ENCODE measurements around the gene DRAP1. TPM values are rescaled to one million over a fixed set of nuclear protein-coding genes. Genes with fewer than 3 reads are reported as not detected.

Gene DRAP1
- total RNA-seq, 1 experiment from 2014 or later, result 105 TPM

DNA sequence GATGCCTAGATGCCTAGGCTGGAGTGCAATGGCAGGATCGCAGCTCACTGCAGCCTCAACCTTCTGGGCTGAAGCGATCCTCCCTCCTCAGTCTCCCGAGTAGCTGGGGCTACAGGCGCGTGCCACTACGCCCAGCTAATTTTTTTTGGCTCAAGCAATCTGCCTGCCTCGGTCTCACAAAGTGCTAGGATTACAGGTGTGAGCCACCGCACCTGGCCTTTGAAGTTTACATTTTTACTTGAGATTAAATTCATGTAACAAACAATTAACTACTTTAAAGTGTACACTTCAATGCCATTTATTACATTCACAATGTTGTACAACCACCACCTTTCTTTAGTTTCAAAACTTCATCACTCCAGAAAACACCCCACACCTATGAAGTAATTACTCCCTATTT lies 15.5 kb upstream of the DRAP1 start:
- no peak overlapping the region for H3T11ph ChIP-seq (ENCODE audit: low read length)
- no peak overlapping the region for H2AK5ac ChIP-seq (ENCODE audit: insufficient read length, low read length)
- H4K5ac ChIP-seq (ENCODE audit: insufficient read length, low read depth, low read length), result no peak overlapping the region
- no peak overlapping the region for H2AFZ ChIP-seq (ENCODE audit: low read length)
- no peak overlapping the region for H3K18ac ChIP-seq (ENCODE audit: insufficient read length, low read depth, low read length)
- no peak for DNase-seq
- no peaks in the 10 kb centered on the region for H4K20me1 ChIP-seq (ENCODE audit: control insufficient read depth, insufficient read depth, insufficient read length)
- H3K9me3 ChIP-seq (ENCODE audit: control insufficient read depth, low read depth, low read length), result no peaks in the 10 kb centered on the region
- peaks cover 13 to 17% of the 10 kb centered on the region in 2 experiments for H3K4me1 Mint-ChIP-seq
- no peaks in the 10 kb centered on the region for H3K36me3 Mint-ChIP-seq (ENCODE audit: insufficient read depth in 1 of 3, low read depth in 3 of 3)
- no peak overlapping the region for H3K4me3 Mint-ChIP-seq
- no peak overlapping the region for H3K14ac ChIP-seq (ENCODE audit: insufficient read depth, low read length)
- no peak overlapping the region for H3K23ac ChIP-seq (ENCODE audit: insufficient read length, low read depth, low read length)
- H3K9ac ChIP-seq (ENCODE audit: extremely low read depth, insufficient read length, low read length), result no peak overlapping the region
- H3K79me2 ChIP-seq (ENCODE audit: insufficient read depth, low read length), result no peaks in the 10 kb centered on the region
- no peak overlapping the region for H2BK12ac ChIP-seq (ENCODE audit: insufficient read length, low read depth, low read length)
- no peak overlapping the region for H3K56ac ChIP-seq (ENCODE audit: insufficient read length, low read depth, low read length)
- H3K4ac ChIP-seq (ENCODE audit: low read depth, low read length), result no peak overlapping the region
- H2BK15ac ChIP-seq (ENCODE audit: low read depth, low read length), result no peak overlapping the region
- H3K9me3 Mint-ChIP-seq, result no peaks in the 10 kb centered on the region; a peak in 1 of 5 replicates
- H3K27me3 Mint-ChIP-seq (ENCODE audit: low read depth), result peaks cover 87% of the 10 kb centered on the region
- no peak overlapping the region for H4K8ac ChIP-seq (replicated peaks; ENCODE audit: insufficient read length, low read depth, low read length)
- no peak overlapping the region for H2BK120ac ChIP-seq (ENCODE audit: low read depth, low read length, poor library complexity, severe bottlenecking)
- no peak overlapping the region for H2BK20ac ChIP-seq (ENCODE audit: low read depth, low read length, poor library complexity, severe bottlenecking)
- no peak overlapping the region for H3K27ac Mint-ChIP-seq
- no peak overlapping the region for H2BK5ac ChIP-seq (ENCODE audit: insufficient read length, low read length)
- peaks cover 9% of the 10 kb centered on the region for H3K23me2 ChIP-seq (ENCODE audit: insufficient read length, low read depth, low read length, poor library complexity, severe bottlenecking)
- H3K27ac ChIP-seq (ENCODE audit: insufficient read length, low read depth, low read length), result no peak overlapping the region
- TF ChIP-seq, protein P1, sequence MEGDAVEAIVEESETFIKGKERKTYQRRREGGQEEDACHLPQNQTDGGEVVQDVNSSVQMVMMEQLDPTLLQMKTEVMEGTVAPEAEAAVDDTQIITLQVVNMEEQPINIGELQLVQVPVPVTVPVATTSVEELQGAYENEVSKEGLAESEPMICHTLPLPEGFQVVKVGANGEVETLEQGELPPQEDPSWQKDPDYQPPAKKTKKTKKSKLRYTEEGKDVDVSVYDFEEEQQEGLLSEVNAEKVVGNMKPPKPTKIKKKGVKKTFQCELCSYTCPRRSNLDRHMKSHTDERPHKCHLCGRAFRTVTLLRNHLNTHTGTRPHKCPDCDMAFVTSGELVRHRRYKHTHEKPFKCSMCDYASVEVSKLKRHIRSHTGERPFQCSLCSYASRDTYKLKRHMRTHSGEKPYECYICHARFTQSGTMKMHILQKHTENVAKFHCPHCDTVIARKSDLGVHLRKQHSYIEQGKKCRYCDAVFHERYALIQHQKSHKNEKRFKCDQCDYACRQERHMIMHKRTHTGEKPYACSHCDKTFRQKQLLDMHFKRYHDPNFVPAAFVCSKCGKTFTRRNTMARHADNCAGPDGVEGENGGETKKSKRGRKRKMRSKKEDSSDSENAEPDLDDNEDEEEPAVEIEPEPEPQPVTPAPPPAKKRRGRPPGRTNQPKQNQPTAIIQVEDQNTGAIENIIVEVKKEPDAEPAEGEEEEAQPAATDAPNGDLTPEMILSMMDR (conservative IDR thresholded peaks at IDR 0.05), result no peak
- peaks cover 15% of the 10 kb centered on the region; the same call in 1 of the 2 replicates for H3K27me3 ChIP-seq (ENCODE audit: insufficient read depth, low read length)
- H3K4me1 ChIP-seq (ENCODE audit: insufficient read depth, low read length), result no peaks in the 10 kb centered on the region
- no peak overlapping the region for H3K4me2 ChIP-seq (ENCODE audit: insufficient read depth, insufficient read length, low read length)
- no CpG with 5 or more reads among the region's 8 CpGs for WGBS (ENCODE audit: extremely low coverage, insufficient read length, low lambda C conversion rate)
- H4K91ac ChIP-seq (ENCODE audit: insufficient read length, low read depth, low read length), result no peak overlapping the region
- no peaks in the 10 kb centered on the region for H3K79me1 ChIP-seq (ENCODE audit: insufficient read depth, low read depth, low read length, poor library complexity, severe bottlenecking)

Measured in H9 (cell line).